Type B pancreatic cell (in vitro differentiated cells): ENCODE measurements around the gene HTR3B. TPM values are rescaled to one million over a fixed set of nuclear protein-coding genes. Genes with fewer than 3 reads are reported as not detected.
"Not testable (repeated sequence)": the region's sequence is repeated elsewhere in the genome, so short reads cannot be mapped to it uniquely, and the experiment has no call there.

ENCODE experiments used
- DNase-seq: peaks from one replicate; pipeline ENCODE4 v3.0.0; 2021; ENCODE audit warnings: mixed read lengths; ENCODE audit not compliant: unreplicated experiment; ENCODE audit errors: extremely low spot score
- H3K27ac Mint-ChIP-seq: 2 replicates; pipeline ENCODE4 v1.8.0; 2021; ENCODE audit warnings: mild to moderate bottlenecking, mixed read lengths
- H3K27me3 Mint-ChIP-seq: 2 replicates; pipeline ENCODE4 v1.8.0; 2021; ENCODE audit warnings: mixed read lengths
- H3K36me3 Mint-ChIP-seq: 2 replicates; pipeline ENCODE4 v1.8.0; 2021; ENCODE audit warnings: mixed read lengths
- H3K4me1 Mint-ChIP-seq: one replicate; pipeline ENCODE4 v1.8.0; 2021; ENCODE audit warnings: mixed read lengths; ENCODE audit not compliant: unreplicated experiment
- H3K4me3 Mint-ChIP-seq: 2 replicates; pipeline ENCODE4 v1.8.0; 2021; ENCODE audit warnings: mild to moderate bottlenecking, mixed read lengths
- H3K9me3 Mint-ChIP-seq: 2 replicates; pipeline ENCODE4 v1.8.0; 2021; ENCODE audit warnings: mixed read lengths
- CTCF ChIP-seq: fragments of 200-600 bp; sonication (generic); conservative IDR thresholded peaks from 2 replicates; pipeline ENCODE4 v1.5.0; 2021; ENCODE audit warnings: antibody characterized with exemption, mild to moderate bottlenecking
- total RNA-seq: library from RNA; stranded (reverse); gene quantifications from 2 replicates; pipeline ENCODE4 v1.2.1, GENCODE V29; 2021; ENCODE audit warnings: low replicate concordance

The HTR3B gene
- total RNA-seq, 1 donor from 2014 or later, result 0.17 TPM

- H3K4me1 Mint-ChIP-seq, result peaks cover 21% of the 10 kb centered on the region
- peak overlapping the region; percentile 94 for H3K4me3 Mint-ChIP-seq
- no peak for TF ChIP-seq CTCF
- no peak for DNase-seq
- H3K27ac Mint-ChIP-seq, result no peak overlapping the region
- peaks cover 5% of the 10 kb centered on the region for H3K36me3 Mint-ChIP-seq
- no peaks in the 10 kb centered on the region for H3K9me3 Mint-ChIP-seq
- peaks cover 4% of the 10 kb centered on the region for H3K27me3 Mint-ChIP-seq
Measured at GRCh38 chr11:113876798-113877669, 27.6 kb upstream of the HTR3B start.

- Mint-ChIP-seq H3K27ac (no peak overlapping the region), H3K27me3 (peaks cover 4% of the 10 kb centered on the region), H3K36me3 (peaks cover 5% of the 10 kb centered on the region), H3K4me1 (peaks cover 20% of the 10 kb centered on the region), H3K9me3 (no peaks in the 10 kb centered on the region), H3K4me3 (peak overlapping the region; percentile 24)
- no peak for DNase-seq
- no peak for TF ChIP-seq CTCF
Measured at GRCh38 chr11:113877670-113878055, 26.9 kb upstream of the HTR3B start.

GRCh38 chr11:113879446-113879845, 25.1 kb upstream of the HTR3B start:
- H3K27ac Mint-ChIP-seq, H3K4me3 Mint-ChIP-seq, H3K27me3 Mint-ChIP-seq, H3K9me3 Mint-ChIP-seq, H3K4me1 Mint-ChIP-seq, H3K36me3 Mint-ChIP-seq, DNase-seq: not testable (repeated sequence)

- peaks cover 1% of the 10 kb centered on the region for H3K4me1 Mint-ChIP-seq
Measured at GRCh38 chr11:113880971-113881370, 23.6 kb upstream of the HTR3B start.

GRCh38 chr11:113881856-113882255, 22.7 kb upstream of the HTR3B start:
- H3K36me3 Mint-ChIP-seq, result no peaks in the 10 kb centered on the region
- H3K27ac Mint-ChIP-seq, result no peak overlapping the region
- H3K27me3 Mint-ChIP-seq, result no peaks in the 10 kb centered on the region
- H3K9me3 Mint-ChIP-seq, result no peaks in the 10 kb centered on the region
- no peak for DNase-seq
- no peak for TF ChIP-seq CTCF
- no peaks in the 10 kb centered on the region for H3K4me1 Mint-ChIP-seq
- no peak overlapping the region for H3K4me3 Mint-ChIP-seq

More at GRCh38 chr11:113880971-113881370, 23.6 kb upstream of the HTR3B start:
- no peaks in the 10 kb centered on the region for H3K9me3 Mint-ChIP-seq
- no peak for DNase-seq
- no peak overlapping the region for H3K4me3 Mint-ChIP-seq
- H3K27me3 Mint-ChIP-seq, result no peaks in the 10 kb centered on the region
- H3K36me3 Mint-ChIP-seq, result no peaks in the 10 kb centered on the region
- H3K27ac Mint-ChIP-seq, result no peak overlapping the region
- no peak for TF ChIP-seq CTCF

GRCh38 chr11:113884361-113884836, 20.2 kb upstream of the HTR3B start:
- Mint-ChIP-seq H3K9me3 (no peaks in the 10 kb centered on the region), H3K27me3 (no peaks in the 10 kb centered on the region), H3K36me3 (no peaks in the 10 kb centered on the region), H3K4me3 (no peak overlapping the region), H3K4me1 (no peaks in the 10 kb centered on the region), H3K27ac (no peak overlapping the region)
- no peak for DNase-seq
- TF ChIP-seq CTCF, result no peak
